Endothelial cell of umbilical vein (primary cell): Measurements from ENCODE around the gene GATA1. TPM values are rescaled to one million over a fixed set of nuclear protein-coding genes. Genes with fewer than 3 reads are reported as not detected.

Experiments used
- BruUV-seq: library from RNA; stranded (reverse); fragments of 400-500 nt; replicated peaks from 2 replicates; lab custom pipeline; 2021; lab: Mats Ljungman, UMichigan
- CTCF ChIA-PET: fragments of 300-600, 350-600 bp; sonication (Branson Sonifier 250); formaldehyde crosslinking; loops from one replicate; lab custom pipeline; 2021; ENCODE audit warnings: antibody characterized with exemption, inconsistent platforms; lab: Charles Lee
- POLR2A ChIA-PET: fragments of 300-600, 350-600 bp; sonication (Branson Sonifier 250); formaldehyde crosslinking; loops from one replicate; lab custom pipeline; 2021; ENCODE audit warnings: antibody characterized with exemption, inconsistent platforms; lab: Charles Lee
- DNase-seq: peaks from one replicate; pipeline ENCODE4 v3.0.0-alpha.2; 2011; ENCODE audit warnings: low read depth, low spot score
- FAIRE-seq: peaks from 2 replicates; lab custom pipeline; 2011; peaks lifted over from hg19 to GRCh38; lab: Jason Lieb, UNC
- H2AFZ ChIP-seq: 2 replicates; pipeline ENCODE4 v1.6.0; 2012; ENCODE audit warnings: low read depth, low read length, control low read depth, inconsistent platforms
- H3K27ac ChIP-seq: 2 replicates; pipeline ENCODE4 v1.5.1; 2011; ENCODE audit warnings: low read depth, mild to moderate bottlenecking, control low read depth, low read length, moderate library complexity; ENCODE audit not compliant: insufficient read depth
- H3K27me3 ChIP-seq, 2 experiments: 2 replicates each; pipeline versions ENCODE4 v1.6.0 to v1.6.1; 2011; ENCODE audit warnings: low read length in 2 of 2, mixed read lengths in 1 of 2; ENCODE audit not compliant: control insufficient read depth in 2 of 2, insufficient read depth in 2 of 2
- H3K36me3 ChIP-seq, 2 experiments: 2 replicates in 1 of 2; 3 replicates in 1 of 2; pipeline ENCODE4 v1.5.1; 2011; ENCODE audit warnings: low read length in 2 of 2, mild to moderate bottlenecking in 1 of 2, moderate library complexity in 1 of 2; ENCODE audit not compliant: control insufficient read depth in 2 of 2, insufficient read depth in 2 of 2; ENCODE audit errors: extremely low read depth in 1 of 2
- H3K4me1 ChIP-seq: 3 replicates; pipeline ENCODE4 v1.5.1; 2011; ENCODE audit warnings: mild to moderate bottlenecking, low read length; ENCODE audit not compliant: control insufficient read depth, insufficient read depth; ENCODE audit errors: extremely low read depth
- H3K4me2 ChIP-seq: 2 replicates; pipeline ENCODE4 v1.6.1; 2011; ENCODE audit warnings: low read length, control low read depth, mixed read lengths; ENCODE audit not compliant: insufficient read depth
- H3K4me3 ChIP-seq, 3 experiments: fragments of 200-600 bp in 1 of 3; sonication (generic), shearing (Covaris generic) in 1 of 3; replicated peaks in 1 of 3; 2 replicates each; pipeline ENCODE4 v1.5.1; 2011 to 2016; ENCODE audit warnings: control low read depth in 3 of 3, low read length in 3 of 3, mild to moderate bottlenecking in 2 of 3, inconsistent platforms in 1 of 3, low read depth in 1 of 3, moderate library complexity in 1 of 3; ENCODE audit not compliant: insufficient read depth in 1 of 3
- H3K79me2 ChIP-seq: 2 replicates; pipeline ENCODE4 v1.6.0; 2012; ENCODE audit warnings: low read length, inconsistent platforms; ENCODE audit not compliant: control insufficient read depth, insufficient read depth
- H3K9ac ChIP-seq: replicated peaks from 2 replicates; pipeline ENCODE3; 2011; ENCODE audit warnings: low read length, control low read depth; ENCODE audit not compliant: insufficient read depth; ENCODE audit errors: extremely low read depth
- H3K9me1 ChIP-seq: replicated peaks from 3 replicates; pipeline ENCODE4 v1.6.0; 2011; ENCODE audit warnings: mild to moderate bottlenecking, low read length; ENCODE audit not compliant: control insufficient read depth, insufficient read depth; ENCODE audit errors: extremely low read depth
- H3K9me3 ChIP-seq: replicated peaks from 2 replicates; pipeline ENCODE4 v1.5.1; 2012; ENCODE audit warnings: low read length, inconsistent platforms; ENCODE audit not compliant: control insufficient read depth, insufficient read depth
- H4K20me1 ChIP-seq: replicated peaks from 2 replicates; pipeline ENCODE3; 2011; ENCODE audit warnings: mild to moderate bottlenecking, low read length; ENCODE audit not compliant: control insufficient read depth, insufficient read depth; ENCODE audit errors: extremely low read depth
- EZH2 ChIP-seq: IDR thresholded peaks from 2 replicates; pipeline ENCODE4 v1.6.1; 2012; ENCODE audit warnings: borderline replicate concordance, low read depth, mild to moderate bottlenecking, moderate library complexity, low read length, inconsistent platforms; ENCODE audit not compliant: severe bottlenecking
- FOS ChIP-seq: IDR thresholded peaks from 2 replicates; pipeline ENCODE4 v1.6.1; 2011; ENCODE audit warnings: mild to moderate bottlenecking, low read length, moderate library complexity, borderline replicate concordance; ENCODE audit not compliant: insufficient read depth
- GATA2 ChIP-seq: IDR thresholded peaks from 2 replicates; pipeline ENCODE4 v1.7.0; 2011; ENCODE audit warnings: low read depth, mild to moderate bottlenecking, moderate library complexity, mixed read lengths, low read length; ENCODE audit not compliant: insufficient read length, insufficient read depth
- JUN ChIP-seq: IDR thresholded peaks from 2 replicates; pipeline ENCODE4 v1.6.1; 2011; ENCODE audit warnings: borderline replicate concordance, low read depth; ENCODE audit not compliant: insufficient read length, insufficient read depth
- MYC ChIP-seq: IDR thresholded peaks from one replicate; pipeline ENCODE4 v1.6.1; 2011; ENCODE audit warnings: mild to moderate bottlenecking, low read depth, low read length
- POLR2A ChIP-seq: IDR thresholded peaks from 2 replicates; pipeline ENCODE4 v1.6.1; 2012; ENCODE audit warnings: low read depth, mild to moderate bottlenecking, control low read depth, low read length
- POLR2AphosphoS5 ChIP-seq: IDR thresholded peaks from 2 replicates; pipeline ENCODE4 v1.6.1; 2012; ENCODE audit warnings: low read depth, mild to moderate bottlenecking, control low read depth, low read length, moderate library complexity; ENCODE audit not compliant: insufficient read depth
- dilution Hi-C: fragments of 300-500 bp; cut with MboI; formaldehyde crosslinking; loops from one replicate; pipeline ENCODE4 v1.15.0; 2019; ENCODE audit warnings: low sequenced_read_pairs; ENCODE audit not compliant: extremely low pct_ligation_motif_present
- intact Hi-C: fragments of 100-400 bp; cut with micrococcal nuclease; formaldehyde crosslinking; loops from one replicate; pipeline ENCODE4 v1.10.0; 2022
- polyA plus RNA-seq, 4 experiments: library from polyadenylated mRNA; depleted of rRNA in 3 of 4; stranded (reverse) in 3 of 4; unstranded in 1 of 4; fragments of >200 nt; gene quantifications; 2 replicates each; pipeline versions ENCODE4 v1.2.1 to v1.2.3, GENCODE V29; 2011 to 2012; ENCODE audit warnings: missing spikeins in 1 of 4
- total RNA-seq: library from RNA; stranded (reverse); gene quantifications from 2 replicates; pipeline ENCODE4 v1.2.3, GENCODE V29; 2021
- TF ChIP-seq, protein P1 (sequence below): IDR thresholded peaks from 2 replicates; pipeline ENCODE4 v1.6.1; 2011; ENCODE audit not compliant: insufficient read depth, insufficient read length
- TF ChIP-seq, protein P2 (sequence below), 2 donors: IDR thresholded peaks; 1 replicate in 1 of 2; 2 replicates in 1 of 2; pipeline ENCODE4 v1.5.1; 2011; ENCODE audit warnings: low read length in 2 of 2, mild to moderate bottlenecking in 2 of 2, moderate library complexity in 2 of 2, control low read depth in 1 of 2, inconsistent platforms in 1 of 2, low read depth in 1 of 2; ENCODE audit not compliant: insufficient read depth in 1 of 2; ENCODE audit errors: extremely low read depth in 1 of 2

Gene GATA1
- total and polyA plus RNA-seq, 2 donors (not counting 3 experiments of a cell fraction or from before 2014, with no cell fraction given), result not detected

DNA sequence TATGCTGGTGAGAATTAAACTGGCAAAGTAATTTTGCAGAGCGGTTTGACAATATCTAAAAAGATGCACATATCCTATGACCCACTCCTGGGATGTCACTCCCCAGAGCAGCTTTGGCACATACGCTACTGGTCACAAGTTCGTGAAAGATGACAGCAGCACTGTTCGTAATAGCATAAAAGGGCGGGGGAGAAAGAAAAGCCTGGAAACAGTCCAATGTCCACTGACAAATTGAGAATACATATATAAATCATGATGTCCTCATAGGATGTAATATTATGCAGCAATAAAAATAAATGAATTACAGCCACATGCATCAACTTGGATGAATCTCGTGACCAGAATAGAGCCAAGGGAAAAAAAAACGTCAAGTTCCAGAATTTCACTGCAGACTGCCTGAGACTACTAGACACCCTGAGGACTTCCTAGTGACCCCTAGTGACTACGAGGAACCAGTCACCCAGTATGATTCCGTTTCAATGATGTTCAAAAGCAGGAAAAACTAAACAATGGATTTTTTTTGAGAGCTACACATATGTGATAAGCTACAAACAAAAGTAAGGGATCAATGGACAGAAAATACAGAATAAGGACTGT is 47.2 kb downstream of the GATA1 start:
- Histone ChIP-seq H3K4me2 (no peak overlapping the region), H3K27ac (no peak overlapping the region), H3K4me3 (no peak overlapping the region), H3K9ac (no peak overlapping the region), H3K4me1 (no peaks in the 10 kb centered on the region), H3K27me3 (peaks cover 39 to 47% of the 10 kb centered on the region in 2 experiments), H3K9me1 (no peaks in the 10 kb centered on the region), H4K20me1 (no peaks in the 10 kb centered on the region), H2AFZ (no peak overlapping the region), H3K79me2 (no peaks in the 10 kb centered on the region), H3K36me3 (no peaks in the 10 kb centered on the region), H3K9me3 (no peaks in the 10 kb centered on the region)
- DNase-seq (no peak), FAIRE-seq (no peak)
- dilution Hi-C loops (no loop called here), intact Hi-C loops (no loop called here)
- POLR2A ChIA-PET, result no interaction called here
- TF ChIP-seq, protein P1, sequence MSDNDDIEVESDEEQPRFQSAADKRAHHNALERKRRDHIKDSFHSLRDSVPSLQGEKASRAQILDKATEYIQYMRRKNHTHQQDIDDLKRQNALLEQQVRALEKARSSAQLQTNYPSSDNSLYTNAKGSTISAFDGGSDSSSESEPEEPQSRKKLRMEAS, result no peak
- CTCF ChIA-PET, result no interaction called here
- no TSS peak for BruUV-seq

DNA sequence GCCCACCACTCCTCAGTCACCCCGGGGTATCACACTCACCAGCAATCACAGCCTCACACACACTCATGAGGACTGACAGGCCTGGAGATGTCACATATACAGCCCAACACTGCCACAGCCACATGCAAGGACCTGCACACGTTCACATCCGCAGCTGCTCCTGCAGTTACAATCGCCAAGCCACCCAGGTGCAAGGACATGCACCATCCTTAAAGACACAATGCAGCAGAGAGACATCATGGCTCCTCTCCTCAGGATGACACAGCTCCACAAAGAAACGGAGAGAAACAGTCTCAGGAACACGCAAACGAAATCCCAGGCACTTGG is 48.0 kb downstream of the GATA1 start:
- BruUV-seq, result no TSS peak
- Histone ChIP-seq H3K27me3 (peaks cover 39 to 47% of the 10 kb centered on the region in 2 experiments), H3K9ac (no peak overlapping the region), H3K4me1 (no peaks in the 10 kb centered on the region), H2AFZ (no peak overlapping the region), H3K9me3 (no peaks in the 10 kb centered on the region), H4K20me1 (no peaks in the 10 kb centered on the region), H3K79me2 (no peaks in the 10 kb centered on the region), H3K9me1 (no peaks in the 10 kb centered on the region), H3K4me2 (no peak overlapping the region), H3K4me3 (no peak overlapping the region), H3K27ac (no peak overlapping the region), H3K36me3 (no peaks in the 10 kb centered on the region)
- TF ChIP-seq, protein P1, result no peak
- no peak for TF ChIP-seq FOS
- TF ChIP-seq POLR2A, result no peak
- no peak for TF ChIP-seq POLR2AphosphoS5
- TF ChIP-seq, protein P2, sequence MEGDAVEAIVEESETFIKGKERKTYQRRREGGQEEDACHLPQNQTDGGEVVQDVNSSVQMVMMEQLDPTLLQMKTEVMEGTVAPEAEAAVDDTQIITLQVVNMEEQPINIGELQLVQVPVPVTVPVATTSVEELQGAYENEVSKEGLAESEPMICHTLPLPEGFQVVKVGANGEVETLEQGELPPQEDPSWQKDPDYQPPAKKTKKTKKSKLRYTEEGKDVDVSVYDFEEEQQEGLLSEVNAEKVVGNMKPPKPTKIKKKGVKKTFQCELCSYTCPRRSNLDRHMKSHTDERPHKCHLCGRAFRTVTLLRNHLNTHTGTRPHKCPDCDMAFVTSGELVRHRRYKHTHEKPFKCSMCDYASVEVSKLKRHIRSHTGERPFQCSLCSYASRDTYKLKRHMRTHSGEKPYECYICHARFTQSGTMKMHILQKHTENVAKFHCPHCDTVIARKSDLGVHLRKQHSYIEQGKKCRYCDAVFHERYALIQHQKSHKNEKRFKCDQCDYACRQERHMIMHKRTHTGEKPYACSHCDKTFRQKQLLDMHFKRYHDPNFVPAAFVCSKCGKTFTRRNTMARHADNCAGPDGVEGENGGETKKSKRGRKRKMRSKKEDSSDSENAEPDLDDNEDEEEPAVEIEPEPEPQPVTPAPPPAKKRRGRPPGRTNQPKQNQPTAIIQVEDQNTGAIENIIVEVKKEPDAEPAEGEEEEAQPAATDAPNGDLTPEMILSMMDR (IDR thresholded peaks at IDR 0.05; ENCODE audit: extremely low read depth in 1 of 2, insufficient read depth in 1 of 2, low read depth in 1 of 2, low read length in 2 of 2), result no peak
- no peak for TF ChIP-seq EZH2
- TF ChIP-seq JUN, result no peak
- no peak for TF ChIP-seq GATA2
- TF ChIP-seq MYC, result no peak
- DNase-seq (no peak), FAIRE-seq (no peak)
- ChIA-PET POLR2A (no interaction called here), CTCF (no interaction called here)
- dilution Hi-C loops, result no loop called here
- intact Hi-C loops, result no loop called here
